Measurements from ENCODE around the gene HVCN1. TPM values are rescaled to one million over a fixed set of nuclear protein-coding genes. Genes with fewer than 3 reads are reported as not detected.
"Not testable (repeated sequence)": the region's sequence is repeated elsewhere in the genome, so short reads cannot be mapped to it uniquely, and the experiment has no call there.

The HVCN1 gene
- total RNA-seq, 1 donor, result 2.9 TPM

GRCh38 chr12:110726708-110727369 lies 37.9 kb upstream of the HVCN1 start:
- Histone ChIP-seq H3K36me3 (ENCODE audit: insufficient read depth, low read length) (peaks cover 71% of the 10 kb centered on the region), H3K27me3 (ENCODE audit: insufficient read depth, low read length) (no peaks in the 10 kb centered on the region), H3K27ac (ENCODE audit: low read depth, low read length) (no peak overlapping the region), H4K20me1 (ENCODE audit: insufficient read depth, low read length) (peaks cover 33% of the 10 kb centered on the region), H3K9me3 (ENCODE audit: low read depth, low read length) (no peaks in the 10 kb centered on the region), H2AFZ (ENCODE audit: low read length) (no peak overlapping the region), H3K4me2 (ENCODE audit: insufficient read depth, low read length) (no peak overlapping the region), H3K79me2 (ENCODE audit: insufficient read depth, low read length) (peaks cover 72% of the 10 kb centered on the region), H3K4me1 (ENCODE audit: insufficient read depth, low read length) (no peaks in the 10 kb centered on the region), H3K4me3 (ENCODE audit: insufficient read depth, low read length) (no peak overlapping the region)
- TF ChIP-seq, protein P1, sequence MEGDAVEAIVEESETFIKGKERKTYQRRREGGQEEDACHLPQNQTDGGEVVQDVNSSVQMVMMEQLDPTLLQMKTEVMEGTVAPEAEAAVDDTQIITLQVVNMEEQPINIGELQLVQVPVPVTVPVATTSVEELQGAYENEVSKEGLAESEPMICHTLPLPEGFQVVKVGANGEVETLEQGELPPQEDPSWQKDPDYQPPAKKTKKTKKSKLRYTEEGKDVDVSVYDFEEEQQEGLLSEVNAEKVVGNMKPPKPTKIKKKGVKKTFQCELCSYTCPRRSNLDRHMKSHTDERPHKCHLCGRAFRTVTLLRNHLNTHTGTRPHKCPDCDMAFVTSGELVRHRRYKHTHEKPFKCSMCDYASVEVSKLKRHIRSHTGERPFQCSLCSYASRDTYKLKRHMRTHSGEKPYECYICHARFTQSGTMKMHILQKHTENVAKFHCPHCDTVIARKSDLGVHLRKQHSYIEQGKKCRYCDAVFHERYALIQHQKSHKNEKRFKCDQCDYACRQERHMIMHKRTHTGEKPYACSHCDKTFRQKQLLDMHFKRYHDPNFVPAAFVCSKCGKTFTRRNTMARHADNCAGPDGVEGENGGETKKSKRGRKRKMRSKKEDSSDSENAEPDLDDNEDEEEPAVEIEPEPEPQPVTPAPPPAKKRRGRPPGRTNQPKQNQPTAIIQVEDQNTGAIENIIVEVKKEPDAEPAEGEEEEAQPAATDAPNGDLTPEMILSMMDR (IDR thresholded peaks at IDR 0.05; ENCODE audit: extremely low read depth, low read depth, low read length), result no peak
- DNase-seq (ENCODE audit: insufficient read length, low spot score, missing footprints), result no peak

DNA sequence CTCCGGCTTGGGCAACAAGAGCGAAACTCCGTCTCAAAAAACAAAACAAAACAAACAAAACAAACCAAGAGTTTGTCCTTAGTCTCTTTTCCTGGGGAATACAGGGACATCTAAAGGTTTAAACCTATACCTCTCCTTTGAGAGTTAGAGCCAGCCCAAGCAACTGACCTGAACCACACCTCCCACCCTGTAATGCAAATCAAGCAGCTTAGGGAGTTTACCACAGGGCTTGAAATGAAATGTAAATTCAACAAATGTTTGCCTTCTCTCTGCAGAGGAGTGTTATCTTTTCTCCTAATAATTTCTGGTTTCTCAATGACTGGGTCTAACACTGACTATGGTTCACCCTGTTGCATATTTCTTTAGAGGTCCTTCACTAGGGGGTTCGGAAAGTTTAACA lies 37.1 kb upstream of the HVCN1 start:
- peaks cover 72% of the 10 kb centered on the region for H3K36me3 ChIP-seq (ENCODE audit: insufficient read depth, low read length)
- H3K9me3 ChIP-seq (ENCODE audit: low read depth, low read length), result no peaks in the 10 kb centered on the region
- H3K4me1 ChIP-seq (ENCODE audit: insufficient read depth, low read length), result no peaks in the 10 kb centered on the region
- no peak overlapping the region for H3K27ac ChIP-seq (ENCODE audit: low read depth, low read length)
- H3K4me2 ChIP-seq (ENCODE audit: insufficient read depth, low read length), result no peak overlapping the region
- H3K27me3 ChIP-seq (ENCODE audit: insufficient read depth, low read length), result no peaks in the 10 kb centered on the region
- TF ChIP-seq, protein P1 (IDR thresholded peaks at IDR 0.05; ENCODE audit: extremely low read depth, low read depth, low read length), result no peak
- H4K20me1 ChIP-seq (ENCODE audit: insufficient read depth, low read length), result peaks cover 28% of the 10 kb centered on the region
- DNase-seq (ENCODE audit: insufficient read length, low spot score, missing footprints), result no peak
- no peak overlapping the region for H2AFZ ChIP-seq (ENCODE audit: low read length)
- no peak overlapping the region for H3K4me3 ChIP-seq (ENCODE audit: insufficient read depth, low read length)
- H3K79me2 ChIP-seq (ENCODE audit: insufficient read depth, low read length), result peaks cover 64% of the 10 kb centered on the region

DNA sequence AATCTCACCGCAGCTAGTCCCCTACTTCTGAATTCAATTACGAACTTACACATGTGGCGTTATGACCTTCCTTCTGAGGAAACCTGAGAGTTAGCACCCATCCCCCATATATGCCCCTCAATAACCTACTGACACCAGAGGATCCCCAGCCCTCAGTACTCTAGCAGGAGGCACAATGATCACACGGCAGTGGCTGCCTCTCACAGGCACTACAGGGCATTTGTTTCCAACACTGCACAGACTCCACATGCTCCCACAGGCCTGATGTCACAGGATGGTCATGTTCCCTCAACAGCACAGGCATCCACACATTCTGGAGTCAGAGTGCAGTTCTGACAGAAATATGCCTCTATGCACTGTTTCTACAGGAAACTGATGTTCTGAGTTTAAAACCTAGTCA lies 36.4 kb upstream of the HVCN1 start:
- Histone ChIP-seq H3K9me3 (ENCODE audit: low read depth, low read length) (no peaks in the 10 kb centered on the region), H3K27ac (ENCODE audit: low read depth, low read length) (no peak overlapping the region), H3K4me1 (ENCODE audit: insufficient read depth, low read length) (no peaks in the 10 kb centered on the region), H4K20me1 (ENCODE audit: insufficient read depth, low read length) (peaks cover 25% of the 10 kb centered on the region), H3K4me3 (ENCODE audit: insufficient read depth, low read length) (no peak overlapping the region), H3K36me3 (ENCODE audit: insufficient read depth, low read length) (peaks cover 72% of the 10 kb centered on the region), H2AFZ (ENCODE audit: low read length) (no peak overlapping the region), H3K79me2 (ENCODE audit: insufficient read depth, low read length) (peaks cover 57% of the 10 kb centered on the region), H3K4me2 (ENCODE audit: insufficient read depth, low read length) (no peak overlapping the region), H3K27me3 (ENCODE audit: insufficient read depth, low read length) (no peaks in the 10 kb centered on the region)
- TF ChIP-seq, protein P1 (IDR thresholded peaks at IDR 0.05; ENCODE audit: extremely low read depth, low read depth, low read length), result no peak
- no peak for DNase-seq (ENCODE audit: insufficient read length, low spot score, missing footprints)

- H3K4me1 ChIP-seq (ENCODE audit: insufficient read depth, low read length); H3K4me3 ChIP-seq (ENCODE audit: insufficient read depth, low read length); H3K9me3 ChIP-seq (ENCODE audit: low read depth, low read length); H3K4me2 ChIP-seq (ENCODE audit: insufficient read depth, low read length); H2AFZ ChIP-seq (ENCODE audit: low read length); DNase-seq (ENCODE audit: insufficient read length, low spot score, missing footprints); H3K27ac ChIP-seq (ENCODE audit: low read depth, low read length); H3K27me3 ChIP-seq (ENCODE audit: insufficient read depth, low read length): not testable (repeated sequence)
- peaks cover 27% of the 10 kb centered on the region for H4K20me1 ChIP-seq (ENCODE audit: insufficient read depth, low read length)
- H3K36me3 ChIP-seq (ENCODE audit: insufficient read depth, low read length), result peaks cover 75% of the 10 kb centered on the region
- peaks cover 35% of the 10 kb centered on the region for H3K79me2 ChIP-seq (ENCODE audit: insufficient read depth, low read length)
Observed at GRCh38 chr12:110722892-110723291, 34.0 kb upstream of the HVCN1 start.
